Measurements from ENCODE around the gene ZNF488.
A peak's percentile ranks its signal among the peaks of the same experiment; 100 is the strongest.

ZNF488 gene

DNA sequence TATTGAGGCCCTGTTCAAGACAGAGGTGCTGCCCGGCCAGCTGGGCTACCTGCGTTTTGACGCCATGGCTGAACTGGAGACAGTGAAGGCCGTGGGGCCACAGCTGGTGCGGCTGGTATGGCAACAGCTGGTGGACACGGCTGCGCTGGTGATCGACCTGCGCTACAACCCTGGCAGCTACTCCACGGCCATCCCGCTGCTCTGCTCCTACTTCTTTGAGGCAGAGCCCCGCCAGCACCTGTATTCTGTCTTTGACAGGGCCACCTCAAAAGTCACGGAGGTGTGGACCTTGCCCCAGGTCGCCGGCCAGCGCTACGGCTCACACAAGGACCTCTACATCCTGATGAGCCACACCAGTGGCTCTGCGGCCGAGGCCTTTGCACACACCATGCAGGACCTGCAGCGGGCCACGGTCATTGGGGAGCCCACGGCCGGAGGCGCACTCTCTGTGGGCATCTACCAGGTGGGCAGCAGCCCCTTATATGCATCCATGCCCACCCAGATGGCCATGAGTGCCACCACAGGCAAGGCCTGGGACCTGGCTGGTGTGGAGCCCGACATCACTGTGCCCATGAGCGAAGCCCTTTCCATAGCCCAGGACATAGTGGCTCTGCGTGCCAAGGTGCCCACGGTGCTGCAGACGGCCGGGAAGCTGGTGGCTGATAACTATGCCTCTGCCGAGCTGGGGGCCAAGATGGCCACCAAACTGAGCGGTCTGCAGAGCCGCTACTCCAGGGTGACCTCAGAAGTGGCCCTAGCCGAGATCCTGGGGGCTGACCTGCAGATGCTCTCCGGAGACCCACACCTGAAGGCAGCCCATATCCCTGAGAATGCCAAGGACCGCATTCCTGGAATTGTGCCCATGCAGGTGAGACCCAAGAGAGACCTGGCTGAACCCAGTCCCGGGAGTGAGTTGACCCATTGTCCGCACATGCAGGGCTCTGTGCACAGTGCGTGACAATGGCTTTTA lies 33.1 kb downstream of the ZNF488 start:
- no peak for DNase-seq (ENCODE audit: low read depth in 1 of 2, low spot score in 1 of 2)

DNA sequence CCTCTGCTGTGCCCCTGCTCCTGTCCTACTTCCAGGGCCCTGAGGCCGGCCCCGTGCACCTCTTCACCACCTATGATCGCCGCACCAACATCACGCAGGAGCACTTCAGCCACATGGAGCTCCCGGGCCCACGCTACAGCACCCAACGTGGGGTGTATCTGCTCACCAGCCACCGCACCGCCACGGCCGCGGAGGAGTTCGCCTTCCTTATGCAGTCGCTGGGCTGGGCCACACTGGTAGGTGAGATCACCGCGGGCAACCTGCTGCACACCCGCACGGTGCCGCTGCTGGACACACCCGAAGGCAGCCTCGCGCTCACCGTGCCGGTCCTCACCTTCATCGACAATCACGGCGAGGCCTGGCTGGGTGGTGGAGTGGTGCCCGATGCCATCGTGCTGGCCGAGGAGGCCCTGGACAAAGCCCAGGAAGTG lies 34.1 kb downstream of the ZNF488 start:
- DNase-seq (ENCODE audit: low read depth in 1 of 2, low spot score in 1 of 2) = no peak

DNA sequence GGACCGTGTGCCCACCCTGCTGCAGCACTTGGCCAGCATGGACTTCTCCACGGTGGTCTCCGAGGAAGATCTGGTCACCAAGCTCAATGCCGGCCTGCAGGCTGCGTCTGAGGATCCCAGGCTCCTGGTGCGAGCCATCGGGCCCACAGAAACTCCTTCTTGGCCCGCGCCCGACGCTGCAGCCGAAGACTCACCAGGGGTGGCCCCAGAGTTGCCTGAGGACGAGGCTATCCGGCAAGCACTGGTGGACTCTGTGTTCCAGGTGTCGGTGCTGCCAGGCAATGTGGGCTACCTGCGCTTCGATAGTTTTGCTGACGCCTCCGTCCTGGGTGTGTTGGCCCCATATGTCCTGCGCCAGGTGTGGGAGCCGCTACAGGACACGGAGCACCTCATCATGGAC lies 34.6 kb downstream of the ZNF488 start:
- DNase-seq (ENCODE audit: low read depth in 1 of 2, low spot score in 1 of 2) = no peak

DNA sequence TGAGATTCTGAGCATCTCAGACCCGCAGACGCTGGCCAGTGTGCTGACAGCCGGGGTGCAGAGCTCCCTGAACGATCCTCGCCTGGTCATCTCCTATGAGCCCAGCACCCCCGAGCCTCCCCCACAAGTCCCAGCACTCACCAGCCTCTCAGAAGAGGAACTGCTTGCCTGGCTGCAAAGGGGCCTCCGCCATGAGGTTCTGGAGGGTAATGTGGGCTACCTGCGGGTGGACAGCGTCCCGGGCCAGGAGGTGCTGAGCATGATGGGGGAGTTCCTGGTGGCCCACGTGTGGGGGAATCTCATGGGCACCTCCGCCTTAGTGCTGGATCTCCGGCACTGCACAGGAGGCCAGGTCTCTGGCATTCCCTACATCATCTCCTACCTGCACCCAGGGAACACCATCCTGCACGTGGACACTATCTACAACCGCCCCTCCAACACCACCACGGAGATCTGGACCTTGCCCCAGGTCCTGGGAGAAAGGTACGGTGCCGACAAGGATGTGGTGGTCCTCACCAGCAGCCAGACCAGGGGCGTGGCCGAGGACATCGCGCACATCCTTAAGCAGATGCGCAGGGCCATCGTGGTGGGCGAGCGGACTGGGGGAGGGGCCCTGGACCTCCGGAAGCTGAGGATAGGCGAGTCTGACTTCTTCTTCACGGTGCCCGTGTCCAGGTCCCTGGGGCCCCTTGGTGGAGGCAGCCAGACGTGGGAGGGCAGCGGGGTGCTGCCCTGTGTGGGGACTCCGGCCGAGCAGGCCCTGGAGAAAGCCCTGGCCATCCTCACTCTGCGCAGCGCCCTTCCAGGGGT lies 35.2 kb downstream of the ZNF488 start:
- no peak for DNase-seq (ENCODE audit: low read depth in 1 of 2, low spot score in 1 of 2)

DNA sequence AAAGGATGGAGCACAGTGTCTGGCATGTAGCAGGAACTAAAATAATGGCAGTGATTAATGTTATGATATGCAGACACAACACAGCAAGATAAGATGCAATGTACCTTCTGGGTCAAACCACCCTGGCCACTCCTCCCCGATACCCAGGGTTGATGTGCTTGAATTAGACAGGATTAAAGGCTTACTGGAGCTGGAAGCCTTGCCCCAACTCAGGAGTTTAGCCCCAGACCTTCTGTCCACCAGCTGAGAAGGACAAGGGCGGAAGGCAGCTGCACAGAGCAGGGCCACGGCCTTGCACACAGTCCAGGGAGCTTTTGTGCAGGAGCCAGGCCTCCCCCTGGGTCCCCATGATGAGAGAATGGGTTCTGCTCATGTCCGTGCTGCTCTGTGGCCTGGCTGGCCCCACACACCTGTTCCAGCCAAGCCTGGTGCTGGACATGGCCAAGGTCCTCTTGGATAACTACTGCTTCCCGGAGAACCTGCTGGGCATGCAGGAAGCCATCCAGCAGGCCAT lies 35.9 kb downstream of the ZNF488 start, which contains the start of gene RBP3:
RBP3 (plus strand) TSS at position 226 of the 514 bp plus-strand sequence; CDS start at position 348, 122 bp downstream.
- no peak for DNase-seq (ENCODE audit: low read depth in 1 of 2, low spot score in 1 of 2)

DNA sequence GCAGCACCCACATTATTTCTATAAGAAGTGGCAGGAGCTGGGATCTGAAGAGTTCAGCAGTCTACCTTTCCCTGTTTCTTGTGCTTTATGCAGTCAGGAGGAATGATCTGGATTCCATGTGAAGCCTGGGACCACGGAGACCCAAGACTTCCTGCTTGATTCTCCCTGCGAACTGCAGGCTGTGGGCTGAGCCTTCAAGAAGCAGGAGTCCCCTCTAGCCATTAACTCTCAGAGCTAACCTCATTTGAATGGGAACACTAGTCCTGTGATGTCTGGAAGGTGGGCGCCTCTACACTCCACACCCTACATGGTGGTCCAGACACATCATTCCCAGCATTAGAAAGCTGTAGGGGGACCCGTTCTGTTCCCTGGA lies 36.8 kb downstream of the ZNF488 start:
- DNase-seq (ENCODE audit: low read depth in 1 of 2, low spot score in 1 of 2) = no peak

DNA sequence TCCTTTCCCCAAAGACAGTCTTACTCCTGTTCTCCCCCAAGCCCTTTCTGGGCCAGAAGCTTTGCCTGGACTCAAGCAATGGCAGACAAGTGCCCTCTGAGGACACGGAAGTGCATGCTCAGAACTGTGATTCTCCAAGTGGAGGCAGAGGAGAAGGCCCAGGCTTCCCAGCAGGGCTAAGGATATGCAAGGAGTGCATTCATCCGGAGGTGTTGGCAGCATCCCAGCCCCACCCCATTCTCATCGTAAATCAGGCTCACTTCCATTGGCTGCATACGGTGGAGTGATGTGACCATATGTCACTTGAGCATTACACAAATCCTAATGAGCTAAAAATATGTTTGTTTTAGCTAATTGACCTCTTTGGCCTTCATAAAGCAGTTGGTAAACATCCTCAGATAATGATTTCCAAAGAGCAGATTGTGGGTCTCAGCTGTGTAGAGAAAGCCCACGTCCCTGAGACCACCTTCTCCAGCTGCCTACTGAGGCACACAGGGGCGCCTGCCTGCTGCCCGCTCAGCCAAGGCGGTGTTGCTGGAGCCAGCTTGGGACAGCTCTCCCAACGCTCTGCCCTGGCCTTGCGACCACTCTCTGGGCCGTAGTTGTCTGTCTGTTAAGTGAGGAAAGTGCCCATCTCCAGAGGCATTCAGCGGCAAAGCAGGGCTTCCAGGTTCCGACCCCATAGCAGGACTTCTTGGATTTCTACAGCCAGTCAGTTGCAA lies 37.4 kb downstream of the ZNF488 start:
- no peak for DNase-seq (ENCODE audit: low read depth in 1 of 2, low spot score in 1 of 2)

DNA sequence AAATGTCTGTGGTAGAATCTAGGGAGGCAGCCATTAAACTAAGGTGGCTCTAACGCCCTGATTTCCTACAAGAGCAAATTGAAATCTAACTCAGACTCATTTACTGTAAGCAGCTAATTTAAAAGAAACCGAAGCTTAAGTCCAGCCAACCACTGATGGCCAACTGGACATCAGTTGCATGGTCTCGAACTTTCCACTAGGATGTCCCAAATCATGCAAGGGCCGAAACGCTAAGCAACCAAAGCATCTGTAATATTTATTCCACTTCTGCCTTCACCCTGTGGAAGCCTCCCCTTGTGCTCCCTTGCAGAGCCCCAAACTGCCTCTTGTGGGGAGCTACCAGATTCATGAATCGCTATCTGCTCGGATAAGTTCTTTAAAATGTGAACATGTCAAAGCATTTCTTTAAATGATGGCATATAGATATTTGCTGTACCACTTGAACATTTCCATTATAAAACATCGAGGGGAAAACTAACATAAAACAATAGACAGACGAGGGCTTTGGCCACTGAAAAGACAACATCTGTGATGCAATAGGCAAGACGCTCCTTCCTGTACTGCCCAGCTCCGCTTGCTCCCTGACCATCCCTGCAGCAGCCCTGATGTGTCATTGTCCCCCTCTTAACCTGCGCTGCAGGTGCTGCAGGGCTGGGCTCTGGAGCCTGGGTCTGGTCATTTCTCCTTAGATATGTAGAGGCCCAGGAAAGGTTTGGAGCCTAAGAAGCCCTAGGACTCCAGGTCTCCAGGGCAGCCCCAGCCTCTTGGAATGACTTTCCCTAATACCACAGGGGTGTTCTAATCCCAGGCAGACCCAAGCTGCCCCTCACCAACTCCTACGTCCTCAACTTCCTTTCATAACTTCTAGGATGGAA lies 38.9 kb downstream of the ZNF488 start:
- no peak for DNase-seq (ENCODE audit: low read depth in 1 of 2, low spot score in 1 of 2)

DNA sequence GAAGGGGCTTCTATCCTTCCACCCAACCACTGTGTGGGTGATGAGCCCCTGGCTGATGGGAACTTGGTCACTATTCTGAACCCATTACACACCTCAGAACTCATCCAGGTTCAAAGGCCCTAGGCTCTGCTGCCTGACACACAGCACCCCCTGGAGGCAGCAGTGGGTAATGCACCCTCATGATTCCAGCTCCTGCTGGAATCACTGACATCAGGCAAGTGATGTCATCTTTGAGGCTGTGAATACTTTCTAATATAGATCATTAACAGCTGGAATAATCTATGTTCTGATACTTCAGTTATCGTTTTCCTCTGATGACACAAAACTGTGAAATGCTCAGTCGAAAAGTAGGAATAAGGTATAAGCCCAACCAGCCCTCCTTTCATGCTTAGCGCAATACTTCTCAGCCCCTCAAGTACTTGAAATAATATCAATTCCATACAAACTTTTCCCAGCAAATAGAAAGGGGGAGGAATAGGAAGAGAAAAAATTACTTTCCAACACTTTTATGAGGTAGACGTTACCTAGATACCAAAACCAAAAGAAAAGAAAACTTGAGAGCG lies 43.4 kb downstream of the ZNF488 start:
- peak; percentile 59 to 63 for DNase-seq (ENCODE audit: low read depth in 1 of 2, low spot score in 1 of 2)

DNA sequence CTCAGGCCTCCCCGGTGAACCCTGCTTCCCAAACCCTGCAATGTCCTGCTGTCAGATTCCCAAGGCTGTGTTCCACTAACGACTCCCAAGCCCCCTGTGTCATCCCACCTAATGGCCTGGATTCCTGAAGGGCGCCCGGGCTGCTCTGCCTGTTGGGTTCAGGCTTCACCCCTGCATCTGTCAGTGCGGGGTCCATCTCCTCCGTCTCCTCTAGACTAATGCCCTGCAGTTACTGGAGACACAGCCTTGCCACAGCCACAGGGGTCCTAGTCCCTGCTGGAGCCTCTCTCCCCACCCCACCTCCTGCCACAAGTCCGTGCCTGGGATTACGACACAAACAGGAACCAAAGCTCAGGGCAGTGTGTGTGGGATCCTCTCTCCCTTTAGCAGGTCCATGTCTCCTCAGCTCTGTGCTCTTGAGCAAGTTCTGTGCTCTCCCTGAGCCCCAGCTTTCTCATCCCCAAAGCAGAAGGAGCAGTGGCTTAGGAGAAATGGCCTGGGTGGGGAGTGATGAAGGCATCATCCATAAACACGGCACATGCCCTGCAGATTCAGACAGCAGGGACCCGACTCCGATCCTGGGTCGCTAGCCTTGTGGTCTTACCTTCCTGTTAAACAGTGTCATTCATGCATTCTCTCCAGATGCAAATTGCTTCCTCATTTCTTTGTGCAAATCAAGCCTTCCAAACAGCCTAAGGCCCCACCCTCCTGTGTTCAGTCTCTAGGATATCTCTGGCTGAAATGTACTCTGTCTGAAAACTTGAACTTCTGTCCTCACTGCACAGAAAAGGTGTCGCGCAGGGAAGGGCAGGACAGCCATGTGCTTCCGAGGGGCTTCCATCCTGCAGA lies 44.1 kb downstream of the ZNF488 start:
- DNase-seq (ENCODE audit: low read depth in 1 of 2, low spot score in 1 of 2) = no peak

DNA sequence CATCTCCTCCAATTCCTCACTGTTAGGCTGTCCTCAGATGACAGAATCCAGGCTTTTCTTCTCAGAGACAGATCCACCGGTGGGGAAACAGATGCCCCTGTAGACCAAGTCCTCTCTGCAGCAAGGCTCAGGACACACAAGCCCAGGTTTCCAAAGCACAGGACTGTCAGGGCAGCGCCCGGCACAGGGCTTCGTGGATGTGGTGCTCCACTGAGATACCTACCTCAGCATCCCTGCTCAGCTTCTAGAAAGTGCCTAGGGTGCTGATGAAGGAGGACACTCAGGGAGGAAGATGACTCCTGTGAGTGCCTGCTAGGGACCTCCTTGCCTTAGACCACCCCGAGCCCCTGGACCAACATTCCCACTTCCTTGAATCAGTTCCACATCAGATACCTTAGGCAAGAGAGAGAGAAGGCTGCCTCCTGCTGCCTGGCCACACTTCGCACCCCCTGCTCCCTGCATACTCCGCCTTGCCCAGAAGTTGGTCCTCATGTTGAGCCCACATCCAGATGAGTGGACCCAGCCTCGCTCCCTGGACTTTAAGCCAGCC lies 44.8 kb downstream of the ZNF488 start:
- DNase-seq (ENCODE audit: low read depth in 1 of 2, low spot score in 1 of 2) = no peak

DNA sequence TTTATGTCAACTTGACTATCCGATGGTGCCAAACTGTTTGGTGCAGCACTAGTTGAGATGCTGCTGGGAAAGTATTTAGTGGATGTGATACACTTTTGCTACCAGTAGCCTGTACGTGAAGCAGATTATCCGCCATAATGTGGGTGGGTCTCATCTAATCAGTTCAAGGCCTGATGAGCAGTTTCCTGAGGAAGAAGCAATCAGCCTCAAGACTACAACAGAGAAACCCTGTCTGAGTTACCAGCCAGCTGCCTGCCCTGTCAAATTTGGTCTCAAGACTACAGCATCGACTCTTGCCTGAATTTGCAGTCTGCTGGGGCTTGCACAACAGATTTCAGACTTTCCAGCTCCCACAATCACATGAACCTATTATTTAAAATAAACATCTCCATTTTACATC lies 46.8 kb downstream of the ZNF488 start:
- no peak for DNase-seq (ENCODE audit: low read depth in 1 of 2, low spot score in 1 of 2)

DNA sequence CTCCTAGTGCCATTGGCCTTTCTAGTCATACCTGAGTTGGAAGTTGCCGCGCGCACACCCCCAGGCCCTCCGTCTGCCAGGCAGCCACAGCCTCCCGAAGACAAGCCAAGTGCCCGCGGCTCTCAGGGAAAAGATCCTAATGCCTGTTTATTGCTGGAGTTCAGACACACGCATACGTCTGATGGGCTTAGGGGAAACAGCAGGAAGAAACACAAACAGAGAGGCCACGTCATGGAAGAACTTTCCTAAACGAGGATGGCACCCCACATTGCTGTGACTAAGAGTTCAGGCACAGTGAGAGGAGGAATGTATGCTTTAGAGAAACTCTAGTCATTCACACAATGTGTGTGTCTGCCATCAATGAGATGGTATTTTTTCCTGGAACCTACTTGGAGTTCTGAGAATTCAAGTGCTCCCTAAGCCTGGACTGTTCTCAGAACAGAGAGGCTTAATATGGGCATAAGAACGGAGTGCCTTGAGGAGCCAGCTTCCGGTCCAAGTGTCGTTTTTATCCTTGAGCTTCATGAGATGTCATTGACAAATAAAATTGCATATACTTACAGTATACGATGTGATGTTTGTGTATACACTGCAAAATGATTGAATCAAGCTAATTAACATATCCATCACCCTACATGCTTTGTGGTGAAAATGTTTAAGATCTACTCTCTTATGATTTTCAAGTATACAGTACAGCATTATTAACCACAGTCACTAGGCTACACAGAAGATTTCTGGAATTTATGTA lies 47.5 kb downstream of the ZNF488 start:
- no peak for DNase-seq (ENCODE audit: low read depth in 1 of 2, low spot score in 1 of 2)

DNA sequence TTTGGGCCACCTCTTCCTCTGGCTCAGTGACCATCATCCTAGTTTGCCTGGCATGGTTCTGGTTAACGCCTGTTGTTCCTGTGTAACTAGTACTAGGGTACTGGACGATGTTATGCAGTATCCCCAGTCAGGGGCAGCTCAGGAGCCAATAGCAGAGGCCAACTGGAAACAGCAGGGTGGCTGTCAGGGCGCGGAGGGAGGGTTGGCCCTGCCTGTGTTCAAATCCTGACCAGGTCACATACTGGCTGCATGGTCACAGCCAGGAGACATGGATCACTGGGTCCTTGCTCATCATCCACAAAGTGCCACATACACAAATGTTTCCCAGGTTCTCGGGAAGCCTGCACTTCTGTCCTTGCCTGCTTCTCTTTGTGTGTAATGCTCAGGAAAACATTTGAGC lies 48.2 kb downstream of the ZNF488 start:
- no peak for DNase-seq (ENCODE audit: low read depth in 1 of 2, low spot score in 1 of 2)

DNA sequence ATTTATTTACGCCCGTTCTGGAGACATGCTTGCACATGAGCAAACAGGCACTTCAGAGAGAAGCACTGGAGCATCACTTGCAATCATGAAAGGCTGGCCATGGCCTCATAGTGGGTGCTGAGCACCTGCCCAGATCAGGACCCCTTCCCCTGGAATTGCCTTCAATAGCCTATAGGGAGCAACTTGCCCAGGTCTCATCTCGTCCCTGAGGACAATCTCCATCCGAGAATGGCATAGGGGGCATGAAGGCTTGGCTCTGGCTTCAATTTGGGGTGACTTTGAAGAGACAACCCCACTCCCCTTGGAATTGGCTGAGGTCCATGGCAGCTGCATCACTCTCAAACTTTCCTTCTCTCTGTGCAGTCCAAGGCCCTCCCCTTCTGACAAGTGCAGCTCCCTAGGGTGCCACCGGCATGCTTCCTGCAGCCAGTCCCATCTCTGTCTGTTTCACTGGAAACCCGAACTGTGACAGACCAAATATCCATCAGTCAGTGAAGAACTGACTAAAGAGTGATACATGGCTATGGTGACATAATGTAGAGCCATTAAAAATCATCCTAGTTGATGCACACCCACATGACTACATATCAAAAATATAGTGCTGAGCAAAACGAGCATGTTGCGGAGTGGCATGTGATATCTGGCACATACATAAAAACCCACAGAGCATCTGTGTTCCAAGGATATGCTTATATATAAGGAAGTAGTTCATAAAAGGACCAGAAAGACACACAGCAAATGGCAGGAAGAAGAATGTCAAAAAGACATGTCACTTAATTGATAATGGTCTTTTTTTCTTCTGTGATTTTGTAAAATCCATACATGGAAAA lies 49.4 kb downstream of the ZNF488 start:
- DNase-seq (ENCODE audit: low read depth in 1 of 2, low spot score in 1 of 2) = no peak

DNA sequence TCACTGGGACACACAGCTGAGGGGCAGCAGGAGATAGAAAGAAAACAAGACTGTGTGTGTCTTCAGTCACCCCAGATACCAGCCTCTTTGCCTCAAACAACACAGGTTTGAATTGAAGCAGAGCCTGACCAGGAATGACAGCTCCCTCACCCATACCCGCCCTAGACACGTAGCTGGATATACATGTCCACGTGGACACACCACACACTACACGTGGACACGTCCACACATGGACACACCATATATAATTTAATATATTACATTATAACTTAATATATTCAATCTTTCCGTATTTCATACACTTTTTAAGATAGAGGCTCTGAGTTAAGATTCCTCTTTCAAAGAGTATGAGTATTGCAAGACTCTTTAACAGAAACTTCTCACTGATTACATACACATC lies 50.6 kb downstream of the ZNF488 start:
- no peak for DNase-seq (ENCODE audit: low read depth in 1 of 2, low spot score in 1 of 2)

DNA sequence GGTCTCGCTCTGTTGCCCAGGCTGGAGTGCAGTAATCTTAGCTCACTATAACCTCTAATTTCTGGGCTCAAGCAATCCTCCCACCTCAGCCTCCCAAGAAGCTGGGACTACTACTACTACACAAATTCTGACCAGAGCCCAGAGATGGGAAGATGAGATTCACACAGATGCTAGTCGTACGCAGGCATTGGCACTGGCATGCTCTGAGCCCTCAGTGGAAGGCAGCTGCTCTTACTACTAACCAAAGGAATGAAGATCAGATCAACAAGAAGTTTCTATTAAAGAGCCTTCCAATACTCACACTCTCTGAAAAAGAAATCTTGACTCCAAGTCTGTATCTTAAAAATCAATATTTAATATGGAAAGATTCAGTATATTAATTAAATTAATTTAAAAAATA lies 51.1 kb downstream of the ZNF488 start:
- DNase-seq (ENCODE audit: low read depth in 1 of 2, low spot score in 1 of 2) = no peak
